OCI-LY1 (cell line): ENCODE measurements around the gene SLC4A5.

Experiments
- H2AFZ ChIP-seq: fragments of 200-600 bp; sonication (generic), shearing (Covaris generic); 2 replicates; pipeline ENCODE4 v1.6.0; 2014; ENCODE audit warnings: antibody characterized with exemption, mild to moderate bottlenecking, low read length
- H3F3A ChIP-seq: fragments of 200-600 bp; sonication (generic), shearing (Covaris generic); 2 replicates; pipeline ENCODE4 v1.6.0; 2014; ENCODE audit warnings: mild to moderate bottlenecking, antibody characterized with exemption, low read length, moderate library complexity; ENCODE audit not compliant: insufficient read depth
- H3K27ac ChIP-seq: fragments of 200-600 bp; sonication (generic); 2 replicates; pipeline ENCODE4 v1.5.1; 2014; ENCODE audit warnings: low read length, mixed run types, mild to moderate bottlenecking, low read depth; ENCODE audit not compliant: poor library complexity, severe bottlenecking
- H3K27me3 ChIP-seq: fragments of 200-600 bp; sonication (generic); 2 replicates; pipeline ENCODE4 v1.6.0; 2014; ENCODE audit warnings: antibody characterized with exemption, mild to moderate bottlenecking, low read length, moderate library complexity; ENCODE audit not compliant: insufficient read depth
- H3K36me3 ChIP-seq: fragments of 200-600 bp; sonication (generic); 2 replicates; pipeline ENCODE4 v1.6.1; 2014; ENCODE audit warnings: mild to moderate bottlenecking, antibody characterized with exemption, low read length, moderate library complexity, mixed read lengths; ENCODE audit not compliant: insufficient read depth
- H3K4me1 ChIP-seq: fragments of 200-600 bp; sonication (generic); 2 replicates; pipeline ENCODE4 v1.5.1; 2014; ENCODE audit warnings: mild to moderate bottlenecking, low read length, moderate library complexity; ENCODE audit not compliant: insufficient read depth, severe bottlenecking
- H3K4me2 ChIP-seq: fragments of 200-600 bp; sonication (generic), shearing (Covaris generic); 2 replicates; pipeline ENCODE4 v1.6.1; 2014; ENCODE audit warnings: low read length
- H3K4me3 ChIP-seq: fragments of 200-600 bp; sonication (generic); 2 replicates; pipeline ENCODE4 v1.5.1; 2014; ENCODE audit warnings: low read length, low read depth, mild to moderate bottlenecking, mixed read lengths; ENCODE audit not compliant: poor library complexity, severe bottlenecking
- H3K79me2 ChIP-seq: fragments of 200-600 bp; shearing (Covaris generic); 2 replicates; pipeline ENCODE4 v1.6.1; 2016; ENCODE audit warnings: mixed run types, low read length, mixed read lengths; ENCODE audit not compliant: insufficient read depth
- H3K9ac ChIP-seq: fragments of 200-600 bp; sonication (generic), shearing (Covaris generic); 2 replicates; pipeline ENCODE4 v1.6.1; 2014; ENCODE audit warnings: mild to moderate bottlenecking, low read length, mixed read lengths
- H3K9me2 ChIP-seq: fragments of 200-600 bp; sonication (generic), shearing (Covaris generic); 2 replicates; pipeline ENCODE4 v1.6.1; 2014; ENCODE audit warnings: low read depth, mild to moderate bottlenecking, low read length, mixed read lengths
- H3K9me3 ChIP-seq: fragments of 200-600 bp; shearing (Covaris generic); 2 replicates; pipeline ENCODE4 v1.6.1; 2014; ENCODE audit warnings: low read length, mixed read lengths
- H4K20me1 ChIP-seq: fragments of 200-600 bp; sonication (generic), shearing (Covaris generic); 2 replicates; pipeline ENCODE4 v1.6.0; 2016; ENCODE audit warnings: mild to moderate bottlenecking, low read length; ENCODE audit not compliant: insufficient read depth
- CTCF ChIP-seq: fragments of 200-600 bp; sonication (generic), shearing (Covaris generic); IDR thresholded peaks from 2 replicates; pipeline ENCODE4 v1.5.1; 2017; ENCODE audit warnings: mild to moderate bottlenecking, antibody characterized with exemption, low read length, moderate library complexity, mixed read lengths
- EZH2 ChIP-seq: fragments of 200-600 bp; sonication (generic), shearing (Covaris generic); IDR thresholded peaks from 2 replicates; pipeline ENCODE4 v1.8.0; 2017; ENCODE audit warnings: borderline replicate concordance, mixed run types, mild to moderate bottlenecking, antibody characterized with exemption, low read length, moderate library complexity, mixed read lengths

SLC4A5 gene

DNA sequence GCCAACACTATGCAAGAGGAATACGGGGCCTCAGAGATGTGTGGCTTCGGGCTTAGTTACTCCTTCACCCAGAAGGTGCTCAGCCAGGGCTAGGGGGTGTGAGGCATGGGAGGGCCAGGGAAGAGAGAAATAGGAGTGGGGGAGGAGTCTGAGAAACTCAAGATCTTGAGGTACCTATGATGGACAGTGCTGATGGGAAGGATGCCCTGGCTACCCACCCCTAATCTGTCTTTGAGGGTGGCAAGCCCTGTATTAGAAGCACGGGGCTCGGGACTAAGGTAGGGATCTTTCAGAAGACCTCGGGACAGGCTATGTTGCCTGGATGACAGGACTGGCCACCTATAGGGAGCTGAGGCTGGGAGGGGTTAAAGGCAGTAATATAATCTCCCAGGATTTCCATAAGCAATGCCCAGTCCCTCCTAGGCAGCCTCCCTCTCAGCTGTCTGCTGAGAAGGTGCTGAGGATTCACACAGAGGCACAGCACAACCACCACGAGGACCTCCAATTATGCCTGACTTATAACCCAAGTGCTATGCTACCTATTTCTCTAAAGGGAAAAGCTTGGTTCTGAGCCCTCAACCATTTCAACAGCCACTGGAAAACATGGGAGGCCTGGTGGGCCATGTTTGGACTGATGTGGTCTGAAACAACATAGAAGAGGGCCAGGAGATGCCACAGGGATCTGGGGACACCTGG is 121.5 kb downstream of the SLC4A5 start:
- H3K9ac ChIP-seq, result no peak overlapping the region
- peaks cover 34% of the 10 kb centered on the region for H3K36me3 ChIP-seq
- no peak overlapping the region for H2AFZ ChIP-seq
- H3K9me3 ChIP-seq, result no peaks in the 10 kb centered on the region
- no peaks in the 10 kb centered on the region for H3K27me3 ChIP-seq
- H3K9me2 ChIP-seq, result no peaks in the 10 kb centered on the region
- TF ChIP-seq CTCF (no peak), EZH2 (no peak)
- no peaks in the 10 kb centered on the region for H3K79me2 ChIP-seq
- no peak overlapping the region for H3K4me3 ChIP-seq
- no peaks in the 10 kb centered on the region for H3K4me1 ChIP-seq
- no peak overlapping the region for H3K4me2 ChIP-seq
- H4K20me1 ChIP-seq, result no peaks in the 10 kb centered on the region
- no peaks in the 10 kb centered on the region for H3F3A ChIP-seq
- H3K27ac ChIP-seq, result no peak overlapping the region

DNA sequence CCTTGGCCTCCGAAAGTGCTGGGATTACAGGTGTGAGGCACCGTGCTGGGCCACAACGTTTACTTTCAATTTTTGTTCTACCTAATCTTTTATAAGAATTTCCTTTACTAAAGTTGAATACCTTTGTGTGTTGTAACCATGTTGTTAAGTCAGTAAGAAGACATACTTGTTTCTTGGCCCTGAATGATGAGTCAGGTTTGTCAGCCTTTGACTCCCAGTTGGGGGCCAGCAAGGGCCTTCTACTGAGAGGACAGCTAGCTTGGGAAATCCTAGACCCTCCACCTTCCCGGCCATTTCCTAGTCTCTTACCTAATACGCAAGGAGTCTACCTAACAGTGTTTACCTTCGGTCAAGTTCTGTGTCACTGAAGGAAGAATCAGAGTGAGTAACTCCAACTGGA is 122.1 kb downstream of the SLC4A5 start:
- Histone ChIP-seq H3K9ac (no peak overlapping the region), H3K79me2 (no peaks in the 10 kb centered on the region), H4K20me1 (no peaks in the 10 kb centered on the region), H3K4me3 (no peak overlapping the region), H3F3A (no peaks in the 10 kb centered on the region), H3K27ac (no peak overlapping the region), H3K4me1 (no peaks in the 10 kb centered on the region), H3K36me3 (peaks cover 41% of the 10 kb centered on the region), H3K9me2 (no peaks in the 10 kb centered on the region), H3K27me3 (no peaks in the 10 kb centered on the region), H2AFZ (no peak overlapping the region), H3K4me2 (no peak overlapping the region), H3K9me3 (no peaks in the 10 kb centered on the region)
- TF ChIP-seq CTCF, result no peak
- TF ChIP-seq EZH2, result no peak

DNA sequence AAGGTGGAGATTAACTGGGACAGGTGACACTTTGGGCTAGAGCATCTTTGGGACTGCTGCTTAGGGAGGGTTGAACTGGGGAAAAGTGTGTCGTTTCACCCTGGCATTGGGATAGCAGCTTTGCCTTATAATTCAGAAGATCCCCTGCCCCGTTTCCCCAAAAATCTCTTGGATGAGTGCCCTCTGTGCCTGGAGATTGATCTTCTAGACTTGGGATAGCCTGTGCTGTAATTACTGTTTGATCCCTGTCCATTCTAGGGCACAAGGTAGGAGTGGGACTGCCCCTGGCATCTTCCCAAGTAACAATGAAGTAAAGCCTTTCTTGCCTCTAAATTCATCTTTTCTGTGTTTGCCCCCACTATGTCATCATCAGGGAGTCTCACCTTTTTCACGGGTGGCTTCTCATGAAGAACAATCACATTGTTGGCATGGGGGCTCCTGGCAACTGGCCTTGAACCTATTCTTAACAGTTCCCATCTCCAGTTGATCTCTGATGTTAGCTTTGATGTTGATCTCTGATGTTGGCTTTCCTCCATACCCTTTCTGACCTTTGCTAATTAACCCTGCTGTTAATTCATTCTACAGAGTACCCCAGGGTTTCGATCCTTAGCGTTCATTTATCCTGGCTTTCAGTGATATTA is 123.2 kb downstream of the SLC4A5 start:
- TF ChIP-seq CTCF (no peak), EZH2 (no peak)
- Histone ChIP-seq H3K79me2 (no peaks in the 10 kb centered on the region), H2AFZ (no peak overlapping the region), H3K36me3 (peaks cover 52% of the 10 kb centered on the region), H3F3A (no peaks in the 10 kb centered on the region), H3K4me3 (no peak overlapping the region), H3K9me3 (no peaks in the 10 kb centered on the region), H3K4me2 (no peak overlapping the region), H3K9me2 (no peaks in the 10 kb centered on the region), H3K4me1 (no peaks in the 10 kb centered on the region), H3K27ac (no peak overlapping the region), H3K9ac (no peak overlapping the region), H3K27me3 (no peaks in the 10 kb centered on the region), H4K20me1 (no peaks in the 10 kb centered on the region)
